ENCODE data around the gene GNAI3. TPM values are rescaled to one million over a fixed set of nuclear protein-coding genes. Genes with fewer than 3 reads are reported as not detected.

The GNAI3 gene
- polyA plus RNA-seq, 1 donor from 2014 or later: 10.6 TPM

GRCh38 chr1:109629372-109630030 lies 81.1 kb downstream of the GNAI3 start:
- H3K4me2 ChIP-seq (ENCODE audit: low read length): no peak overlapping the region
- no peak overlapping the region for H3K27ac ChIP-seq (ENCODE audit: low read length)
- H3K9me2 ChIP-seq (ENCODE audit: insufficient read depth, low read length): no peaks in the 10 kb centered on the region
- no peak overlapping the region for H3K4me3 ChIP-seq (ENCODE audit: low read length)
- H3K9ac ChIP-seq (ENCODE audit: low read length): no peak overlapping the region
- no peaks in the 10 kb centered on the region for H3K79me2 ChIP-seq (replicated peaks; ENCODE audit: insufficient read depth, low read length)
- no peak overlapping the region for H2AFZ ChIP-seq (ENCODE audit: low read depth, low read length)
- no peaks in the 10 kb centered on the region for H3K36me3 ChIP-seq (ENCODE audit: insufficient read depth, low read length)
- no peaks in the 10 kb centered on the region for H3K9me3 ChIP-seq (ENCODE audit: low read length)
- TF ChIP-seq SMC3 (conservative IDR thresholded peaks at IDR 0.05; ENCODE audit: poor library complexity) (no peak), EZH2 (IDR thresholded peaks at IDR 0.05; ENCODE audit: borderline replicate concordance, insufficient read depth, low read length, poor library complexity, severe bottlenecking) (no peak), CTCF (IDR thresholded peaks at IDR 0.05; ENCODE audit: poor library complexity, severe bottlenecking) (no peak), RAD21 (conservative IDR thresholded peaks at IDR 0.05) (no peak), TAF1 (IDR thresholded peaks at IDR 0.05; ENCODE audit: low read depth) (no peak), EP300 (conservative IDR thresholded peaks at IDR 0.05; ENCODE audit: poor library complexity, severe bottlenecking) (no peak), MXI1 (conservative IDR thresholded peaks at IDR 0.05; ENCODE audit: poor library complexity, severe bottlenecking) (no peak), POLR2AphosphoS5 (IDR thresholded peaks at IDR 0.05) (no peak), REST (IDR thresholded peaks at IDR 0.05; ENCODE audit: borderline replicate concordance) (no peak)
- H3K27me3 ChIP-seq (ENCODE audit: insufficient read depth, low read depth, low read length): no peaks in the 10 kb centered on the region
- no peaks in the 10 kb centered on the region for H4K20me1 ChIP-seq (ENCODE audit: insufficient read depth)
- H3F3A ChIP-seq (ENCODE audit: insufficient read depth, low read length, poor library complexity, severe bottlenecking): no peaks in the 10 kb centered on the region

- Histone ChIP-seq H3K9me3 (ENCODE audit: low read length) (no peaks in the 10 kb centered on the region), H3K9ac (ENCODE audit: low read length) (no peak overlapping the region), H3K27ac (ENCODE audit: low read length) (no peak overlapping the region), H2AFZ (ENCODE audit: low read depth, low read length) (no peak overlapping the region), H4K20me1 (ENCODE audit: insufficient read depth) (no peaks in the 10 kb centered on the region), H3K9me2 (ENCODE audit: insufficient read depth, low read length) (no peaks in the 10 kb centered on the region), H3K27me3 (ENCODE audit: insufficient read depth, low read depth, low read length) (no peaks in the 10 kb centered on the region), H3K4me2 (ENCODE audit: low read length) (no peak overlapping the region), H3K4me3 (ENCODE audit: low read length) (no peak overlapping the region), H3K79me2 (replicated peaks; ENCODE audit: insufficient read depth, low read length) (no peaks in the 10 kb centered on the region), H3F3A (ENCODE audit: insufficient read depth, low read length, poor library complexity, severe bottlenecking) (no peaks in the 10 kb centered on the region), H3K36me3 (ENCODE audit: insufficient read depth, low read length) (no peaks in the 10 kb centered on the region)
- no peak for TF ChIP-seq SMC3 (conservative IDR thresholded peaks at IDR 0.05; ENCODE audit: poor library complexity)
- TF ChIP-seq MXI1 (conservative IDR thresholded peaks at IDR 0.05; ENCODE audit: poor library complexity, severe bottlenecking): no peak
- no peak for TF ChIP-seq RAD21 (conservative IDR thresholded peaks at IDR 0.05)
- TF ChIP-seq REST (IDR thresholded peaks at IDR 0.05; ENCODE audit: borderline replicate concordance): no peak
- TF ChIP-seq EZH2 (IDR thresholded peaks at IDR 0.05; ENCODE audit: borderline replicate concordance, insufficient read depth, low read length, poor library complexity, severe bottlenecking): no peak
- no peak for TF ChIP-seq POLR2AphosphoS5 (IDR thresholded peaks at IDR 0.05)
- TF ChIP-seq TAF1 (IDR thresholded peaks at IDR 0.05; ENCODE audit: low read depth): no peak
- no peak for TF ChIP-seq EP300 (conservative IDR thresholded peaks at IDR 0.05; ENCODE audit: poor library complexity, severe bottlenecking)
- TF ChIP-seq CTCF (IDR thresholded peaks at IDR 0.05; ENCODE audit: poor library complexity, severe bottlenecking): no peak
These were observed 81.9 kb downstream of the GNAI3 start for GRCh38 chr1:109630081-109630897.

Measured in neural cell (in vitro differentiated cells).